ENCODE data around the gene ACTL6B.

DNA sequence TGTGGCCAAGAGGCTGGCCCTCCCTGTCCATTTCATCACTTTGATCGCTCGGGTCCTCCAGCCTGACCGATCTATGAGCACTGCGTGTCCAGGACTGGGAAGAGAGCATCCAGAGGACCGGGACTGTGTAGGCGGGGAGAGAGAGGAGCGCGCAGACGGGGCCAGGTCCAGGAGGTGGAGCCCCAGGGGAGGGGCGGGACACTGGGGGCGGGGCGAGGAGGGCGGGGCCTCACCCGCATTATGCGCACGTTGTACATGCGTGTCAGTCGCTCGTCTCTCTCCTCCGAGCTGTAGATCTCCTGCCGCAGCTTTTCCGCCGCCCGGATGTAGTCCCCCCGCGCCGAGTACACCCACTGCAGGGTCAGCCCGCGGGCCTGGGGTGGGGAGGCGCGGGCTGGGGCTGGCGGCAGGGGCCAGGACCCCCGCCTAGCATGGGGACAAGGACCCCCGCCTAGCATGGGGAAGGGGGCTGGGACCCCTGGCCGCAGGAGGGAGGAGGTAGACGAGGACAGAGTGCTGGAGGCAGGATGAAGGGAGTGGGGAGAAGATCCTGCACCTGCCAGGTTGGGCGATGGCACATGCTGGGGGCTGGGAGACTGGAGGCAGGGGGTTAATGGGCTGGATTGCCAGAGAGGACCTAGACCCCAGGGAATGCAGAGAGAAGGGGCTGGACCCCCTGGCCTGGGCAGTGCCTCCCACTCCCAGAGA, 29.6 kb downstream of the ACTL6B start:
- TF ChIP-seq, protein P1, sequence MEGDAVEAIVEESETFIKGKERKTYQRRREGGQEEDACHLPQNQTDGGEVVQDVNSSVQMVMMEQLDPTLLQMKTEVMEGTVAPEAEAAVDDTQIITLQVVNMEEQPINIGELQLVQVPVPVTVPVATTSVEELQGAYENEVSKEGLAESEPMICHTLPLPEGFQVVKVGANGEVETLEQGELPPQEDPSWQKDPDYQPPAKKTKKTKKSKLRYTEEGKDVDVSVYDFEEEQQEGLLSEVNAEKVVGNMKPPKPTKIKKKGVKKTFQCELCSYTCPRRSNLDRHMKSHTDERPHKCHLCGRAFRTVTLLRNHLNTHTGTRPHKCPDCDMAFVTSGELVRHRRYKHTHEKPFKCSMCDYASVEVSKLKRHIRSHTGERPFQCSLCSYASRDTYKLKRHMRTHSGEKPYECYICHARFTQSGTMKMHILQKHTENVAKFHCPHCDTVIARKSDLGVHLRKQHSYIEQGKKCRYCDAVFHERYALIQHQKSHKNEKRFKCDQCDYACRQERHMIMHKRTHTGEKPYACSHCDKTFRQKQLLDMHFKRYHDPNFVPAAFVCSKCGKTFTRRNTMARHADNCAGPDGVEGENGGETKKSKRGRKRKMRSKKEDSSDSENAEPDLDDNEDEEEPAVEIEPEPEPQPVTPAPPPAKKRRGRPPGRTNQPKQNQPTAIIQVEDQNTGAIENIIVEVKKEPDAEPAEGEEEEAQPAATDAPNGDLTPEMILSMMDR (conservative IDR thresholded peaks at IDR 0.05; ENCODE audit: low read length), result no peak
- no peak for TF ChIP-seq EZH2phosphoT487 (IDR thresholded peaks at IDR 0.05; ENCODE audit: borderline replicate concordance, low read depth, low read length)
